ENCODE measurements around the gene ZBTB7B. TPM values are rescaled to one million over a fixed set of nuclear protein-coding genes. Genes with fewer than 3 reads are reported as not detected.

Gene ZBTB7B
- total and polyA plus RNA-seq, 9 of the 15 experiments (the other 6 are each of a cell fraction or from before 2014, with no cell fraction given) = 0.04 to 46.5 (median 15.2) TPM

GRCh38 chr1:154999571-155000410 is 2.8 kb upstream of the ZBTB7B start (continued):
- TF ChIP-seq ZBTB34 (CRISPR knock-in tag; IDR thresholded peaks at IDR 0.05) (no peak), DDX20 (tag; IDR thresholded peaks at IDR 0.05; ENCODE audit: low read depth) (no peak), SMC3 (conservative IDR thresholded peaks at IDR 0.05; ENCODE audit: insufficient read depth, low read depth, low read length) (no peak), CREM (IDR thresholded peaks at IDR 0.05; ENCODE audit: low read depth) (no peak), SUPT5H (IDR thresholded peaks at IDR 0.05) (peak; percentile 59), NR4A1 (CRISPR knock-in tag; IDR thresholded peaks at IDR 0.05) (no peak), NR4A1 (tag; IDR thresholded peaks at IDR 0.05) (peak; percentile 51), EP300 (IDR thresholded peaks at IDR 0.05; ENCODE audit: low read length) (no peak), MEF2A (IDR thresholded peaks at IDR 0.05; ENCODE audit: control insufficient read depth, low read depth, low read length) (no peak), DIDO1 (tag; IDR thresholded peaks at IDR 0.05; ENCODE audit: low read depth) (no peak), ZNF707 (CRISPR knock-in tag; conservative IDR thresholded peaks at IDR 0.05) (no peak), ZNF165 (CRISPR knock-in tag; IDR thresholded peaks at IDR 0.05; ENCODE audit: borderline replicate concordance) (no peak), TEAD2 (tag; IDR thresholded peaks at IDR 0.05) (no peak), ZNF146 (CRISPR knock-in tag; IDR thresholded peaks at IDR 0.05; ENCODE audit: unreplicated experiment) (no peak), ZNF449 (CRISPR knock-in tag; IDR thresholded peaks at IDR 0.05) (no peak), PKNOX1 (IDR thresholded peaks at IDR 0.05) (no peak), ERF (CRISPR knock-in tag; IDR thresholded peaks at IDR 0.05) (peak; percentile 69; the same call in 1 of the 2 replicates), RHOXF2B (CRISPR knock-in tag; conservative IDR thresholded peaks at IDR 0.05) (no peak), KDM4B (IDR thresholded peaks at IDR 0.05; ENCODE audit: borderline replicate concordance in 2 of 2, low read depth in 1 of 2) (no peak), HOXB6 (CRISPR knock-in tag; IDR thresholded peaks at IDR 0.05; ENCODE audit: borderline replicate concordance) (no peak), CBX5 (IDR thresholded peaks at IDR 0.05; ENCODE audit: borderline replicate concordance, low read depth) (no peak), POLR2B (IDR thresholded peaks at IDR 0.05; ENCODE audit: low read depth, partially characterized antibody) (peak; percentile 58), E2F1 (CRISPR knock-in tag; IDR thresholded peaks at IDR 0.05) (no peak), PHF21A (IDR thresholded peaks at IDR 0.05; ENCODE audit: borderline replicate concordance, low read depth) (no peak), ZKSCAN8 (CRISPR knock-in tag; IDR thresholded peaks at IDR 0.05) (no peak)

Data from K562 (cell line).